Suprapubic skin (tissue), 3 donors: ENCODE measurements around the gene ZNF407.

ENCODE experiments used
- EP300 ChIP-seq: sonication (generic); formaldehyde crosslinking; IDR thresholded peaks from one replicate; pipeline ENCODE4 v1.6.1; 2017; ENCODE audit warnings: antibody characterized with exemption
- TF ChIP-seq, protein P1 (sequence below), 2 donors: fragments of 200-600 bp in 1 of 2; fragments of 450-650 bp in 1 of 2; sonication (generic) in 1 of 2; IDR thresholded peaks; one replicate each; pipeline ENCODE4 v1.5.1; 2016 to 2019; ENCODE audit warnings: antibody characterized with exemption in 2 of 2, mild to moderate bottlenecking in 1 of 2, moderate library complexity in 1 of 2

DNA sequence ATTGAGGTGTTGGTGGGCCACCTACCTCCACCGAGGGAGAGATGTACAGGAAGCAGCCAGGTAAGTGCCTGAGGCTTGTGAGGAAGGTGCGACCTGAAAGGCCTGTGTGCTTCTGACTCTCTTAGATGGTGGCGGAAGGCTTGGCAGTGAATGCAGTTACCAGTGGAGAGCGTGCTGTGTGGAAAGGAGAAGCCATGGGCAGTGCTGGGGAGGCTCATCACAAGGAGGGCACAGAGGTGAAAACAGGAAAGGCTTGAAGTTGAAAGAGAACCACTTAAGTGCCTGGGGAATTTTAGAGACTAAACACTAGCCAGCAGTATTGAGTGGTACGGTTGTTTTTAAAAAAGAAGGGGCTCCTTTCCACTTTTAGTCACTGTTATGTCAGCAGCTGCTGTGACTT, 130.9 kb downstream of the ZNF407 start:
- TF ChIP-seq, protein P1, sequence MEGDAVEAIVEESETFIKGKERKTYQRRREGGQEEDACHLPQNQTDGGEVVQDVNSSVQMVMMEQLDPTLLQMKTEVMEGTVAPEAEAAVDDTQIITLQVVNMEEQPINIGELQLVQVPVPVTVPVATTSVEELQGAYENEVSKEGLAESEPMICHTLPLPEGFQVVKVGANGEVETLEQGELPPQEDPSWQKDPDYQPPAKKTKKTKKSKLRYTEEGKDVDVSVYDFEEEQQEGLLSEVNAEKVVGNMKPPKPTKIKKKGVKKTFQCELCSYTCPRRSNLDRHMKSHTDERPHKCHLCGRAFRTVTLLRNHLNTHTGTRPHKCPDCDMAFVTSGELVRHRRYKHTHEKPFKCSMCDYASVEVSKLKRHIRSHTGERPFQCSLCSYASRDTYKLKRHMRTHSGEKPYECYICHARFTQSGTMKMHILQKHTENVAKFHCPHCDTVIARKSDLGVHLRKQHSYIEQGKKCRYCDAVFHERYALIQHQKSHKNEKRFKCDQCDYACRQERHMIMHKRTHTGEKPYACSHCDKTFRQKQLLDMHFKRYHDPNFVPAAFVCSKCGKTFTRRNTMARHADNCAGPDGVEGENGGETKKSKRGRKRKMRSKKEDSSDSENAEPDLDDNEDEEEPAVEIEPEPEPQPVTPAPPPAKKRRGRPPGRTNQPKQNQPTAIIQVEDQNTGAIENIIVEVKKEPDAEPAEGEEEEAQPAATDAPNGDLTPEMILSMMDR (IDR thresholded peaks at IDR 0.05): no peak
- no peak for TF ChIP-seq EP300
